MM.1S (cell line): ENCODE data around the gene SLC17A7.

Source experiments
- DNase-seq: peaks from one replicate; pipeline ENCODE4 v3.0.0-alpha.2; 2015
- H2AFZ ChIP-seq: fragments of 300-600 bp; sonication (generic); 2 replicates; pipeline ENCODE4 v1.6.0; 2016; ENCODE audit warnings: antibody characterized with exemption, low read length
- H3F3A ChIP-seq: fragments of 300-600 bp; sonication (generic); 2 replicates; pipeline ENCODE4 v1.6.1; 2016; ENCODE audit warnings: mild to moderate bottlenecking, antibody characterized with exemption, low read length, moderate library complexity, mixed read lengths; ENCODE audit not compliant: insufficient read depth
- H3K27ac ChIP-seq: fragments of 300-600 bp; sonication (generic); 2 replicates; pipeline ENCODE4 v1.5.1; 2016; ENCODE audit warnings: mild to moderate bottlenecking, low read length
- H3K27me3 ChIP-seq: fragments of 300-600 bp; sonication (generic); replicated peaks from 2 replicates; pipeline ENCODE4 v1.6.0; 2016; ENCODE audit warnings: low read length; ENCODE audit not compliant: insufficient read depth
- H3K36me3 ChIP-seq: fragments of 300-600 bp; sonication (generic); replicated peaks from 2 replicates; pipeline ENCODE4 v1.6.1; 2016; ENCODE audit warnings: mild to moderate bottlenecking, low read length, mixed read lengths; ENCODE audit not compliant: insufficient read depth
- H3K4me1 ChIP-seq: fragments of 300-600 bp; sonication (generic); 2 replicates; pipeline ENCODE4 v1.6.1; 2016; ENCODE audit warnings: low read length, mixed read lengths
- H3K4me2 ChIP-seq: fragments of 300-600 bp; sonication (generic); 2 replicates; pipeline ENCODE4 v1.6.0; 2016; ENCODE audit warnings: low read depth, low read length
- H3K4me3 ChIP-seq: fragments of 300-600 bp; sonication (generic); 2 replicates; pipeline ENCODE4 v1.5.1; 2016; ENCODE audit warnings: low read length, mixed read lengths
- H3K79me2 ChIP-seq: fragments of 300-600 bp; sonication (generic); 2 replicates; pipeline ENCODE4 v1.6.1; 2016; ENCODE audit warnings: mixed run types, low read length, mixed read lengths
- H3K9ac ChIP-seq: fragments of 300-600 bp; sonication (generic); 2 replicates; pipeline ENCODE4 v1.6.1; 2016; ENCODE audit warnings: low read length, mixed read lengths
- H3K9me2 ChIP-seq: fragments of 300-600 bp; sonication (generic); replicated peaks from 2 replicates; pipeline ENCODE4 v1.6.1; 2016; ENCODE audit warnings: mild to moderate bottlenecking, low read length, mixed read lengths; ENCODE audit not compliant: insufficient read depth
- H3K9me3 ChIP-seq: fragments of 300-600 bp; sonication (generic); replicated peaks from 2 replicates; pipeline ENCODE4 v1.6.1; 2016; ENCODE audit warnings: mild to moderate bottlenecking, low read length, mixed read lengths; ENCODE audit not compliant: insufficient read depth
- H4K20me1 ChIP-seq: fragments of 300-600 bp; sonication (generic); 2 replicates; pipeline ENCODE4 v1.6.1; 2016; ENCODE audit warnings: mild to moderate bottlenecking, low read length, moderate library complexity, mixed read lengths; ENCODE audit not compliant: insufficient read depth
- CTCF ChIP-seq: fragments of 300-600 bp; sonication (generic); IDR thresholded peaks from 2 replicates; pipeline ENCODE4 v1.5.1; 2016; ENCODE audit warnings: antibody characterized with exemption, low read length, mixed read lengths
- EZH2 ChIP-seq: fragments of 300-600 bp; sonication (generic); optimal IDR thresholded peaks from 2 replicates; pipeline ENCODE3; 2017; ENCODE audit warnings: low read depth, mild to moderate bottlenecking, antibody characterized with exemption, low read length, mixed read lengths
- EZH2phosphoT487 ChIP-seq: fragments of 300-600 bp; sonication (generic); IDR thresholded peaks from 2 replicates; pipeline ENCODE4 v1.6.1; 2018; ENCODE audit warnings: antibody characterized with exemption, low read length

SLC17A7 gene

DNA sequence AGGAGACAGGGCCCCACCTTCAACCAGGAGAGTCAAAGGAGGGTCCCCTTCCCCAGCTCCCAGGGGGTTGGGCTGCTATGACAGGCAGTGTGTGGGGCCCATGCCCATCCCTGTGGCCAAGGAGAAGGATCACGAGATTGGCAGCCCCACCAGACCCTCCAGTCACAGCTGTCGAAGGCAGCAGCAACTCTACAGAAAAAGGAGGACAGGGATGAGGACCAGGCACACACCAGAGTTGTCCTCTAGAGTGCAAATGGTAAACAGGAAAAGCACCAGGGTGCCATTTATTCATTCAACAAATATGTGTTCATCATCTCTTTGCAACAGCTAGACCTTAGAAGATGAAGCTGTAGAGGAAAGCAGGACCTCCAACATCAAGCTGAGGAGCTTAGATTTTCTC, 22.2 kb downstream of the SLC17A7 start:
- no peak for DNase-seq
- H3K9me2 ChIP-seq, result no peaks in the 10 kb centered on the region
- H2AFZ ChIP-seq, result no peak overlapping the region
- 0 out of 2 replicates have a peak, but pooled peaks cover 3% of the 10 kb centered on the region for H3K4me1 ChIP-seq
- H3F3A ChIP-seq, result no peaks in the 10 kb centered on the region
- H3K9me3 ChIP-seq, result no peaks in the 10 kb centered on the region
- no peaks in the 10 kb centered on the region for H3K79me2 ChIP-seq
- H3K4me2 ChIP-seq, result no peak overlapping the region
- no peak overlapping the region for H3K4me3 ChIP-seq
- TF ChIP-seq EZH2 (no peak), EZH2phosphoT487 (no peak), CTCF (no peak)
- peaks cover 95% of the 10 kb centered on the region for H3K27me3 ChIP-seq
- no peak overlapping the region for H3K27ac ChIP-seq
- H3K36me3 ChIP-seq, result no peaks in the 10 kb centered on the region
- H3K9ac ChIP-seq, result no peak overlapping the region
- H4K20me1 ChIP-seq, result no peaks in the 10 kb centered on the region

- Histone ChIP-seq H3K4me1 (0 out of 2 replicates have a peak, but pooled peaks cover 3% of the 10 kb centered on the region), H3K4me3 (no peak overlapping the region), H3K9me2 (no peaks in the 10 kb centered on the region), H3K4me2 (no peak overlapping the region), H3F3A (no peaks in the 10 kb centered on the region), H3K27me3 (peaks cover 95% of the 10 kb centered on the region), H3K27ac (no peak overlapping the region), H4K20me1 (no peaks in the 10 kb centered on the region), H3K79me2 (no peaks in the 10 kb centered on the region), H3K9me3 (no peaks in the 10 kb centered on the region), H2AFZ (no peak overlapping the region), H3K36me3 (no peaks in the 10 kb centered on the region), H3K9ac (no peak overlapping the region)
- no peak for TF ChIP-seq EZH2
- no peak for TF ChIP-seq EZH2phosphoT487
- no peak for TF ChIP-seq CTCF
- no peak for DNase-seq
Measured at GRCh38 chr19:49418511-49418910, 22.8 kb downstream of the SLC17A7 start.

DNA sequence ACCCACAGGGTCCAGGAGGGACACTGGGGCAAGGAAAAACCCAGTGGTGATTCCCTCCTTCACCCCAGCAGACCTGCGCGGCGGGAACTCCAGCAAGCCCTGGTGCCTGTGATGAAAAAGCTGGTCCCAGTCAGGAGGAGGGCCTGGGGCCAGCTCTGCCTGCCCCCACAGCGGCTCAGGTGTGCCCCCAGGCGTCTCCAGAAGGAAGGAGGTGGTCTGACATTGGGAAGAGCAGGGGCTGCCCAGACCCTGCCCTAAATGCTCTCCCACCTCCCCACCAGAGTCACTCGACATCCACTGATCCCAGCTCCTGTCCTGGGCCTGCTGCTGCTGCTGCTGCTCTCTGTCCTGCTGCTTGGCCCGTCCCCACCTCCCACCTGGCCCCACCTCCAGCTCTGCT, 24.2 kb downstream of the SLC17A7 start:
- Histone ChIP-seq H3K27me3 (peaks cover 91% of the 10 kb centered on the region), H3K4me3 (no peak overlapping the region), H3K79me2 (no peaks in the 10 kb centered on the region), H3K9ac (no peak overlapping the region), H3K4me2 (no peak overlapping the region), H3K36me3 (no peaks in the 10 kb centered on the region), H3F3A (no peaks in the 10 kb centered on the region), H4K20me1 (no peaks in the 10 kb centered on the region), H3K27ac (no peak overlapping the region), H3K9me2 (no peaks in the 10 kb centered on the region), H2AFZ (no peak overlapping the region), H3K9me3 (no peaks in the 10 kb centered on the region), H3K4me1 (no peaks in the 10 kb centered on the region)
- no peak for DNase-seq
- TF ChIP-seq EZH2 (no peak), CTCF (no peak), EZH2phosphoT487 (no peak)
